GM18498 (cell line): ENCODE measurements around the gene SHKBP1.
"Not testable (repeated sequence)": the region's sequence is repeated elsewhere in the genome, so short reads cannot be mapped to it uniquely, and the experiment has no call there.

ENCODE experiments used
- ATAC-seq: cut with Tn5 transposase; IDR thresholded peaks from one replicate; pipeline ENCODE4 v1.9.1; 2021; ENCODE audit warnings: mild to moderate bottlenecking, moderate library complexity; ENCODE audit not compliant: unreplicated experiment

Gene SHKBP1

DNA sequence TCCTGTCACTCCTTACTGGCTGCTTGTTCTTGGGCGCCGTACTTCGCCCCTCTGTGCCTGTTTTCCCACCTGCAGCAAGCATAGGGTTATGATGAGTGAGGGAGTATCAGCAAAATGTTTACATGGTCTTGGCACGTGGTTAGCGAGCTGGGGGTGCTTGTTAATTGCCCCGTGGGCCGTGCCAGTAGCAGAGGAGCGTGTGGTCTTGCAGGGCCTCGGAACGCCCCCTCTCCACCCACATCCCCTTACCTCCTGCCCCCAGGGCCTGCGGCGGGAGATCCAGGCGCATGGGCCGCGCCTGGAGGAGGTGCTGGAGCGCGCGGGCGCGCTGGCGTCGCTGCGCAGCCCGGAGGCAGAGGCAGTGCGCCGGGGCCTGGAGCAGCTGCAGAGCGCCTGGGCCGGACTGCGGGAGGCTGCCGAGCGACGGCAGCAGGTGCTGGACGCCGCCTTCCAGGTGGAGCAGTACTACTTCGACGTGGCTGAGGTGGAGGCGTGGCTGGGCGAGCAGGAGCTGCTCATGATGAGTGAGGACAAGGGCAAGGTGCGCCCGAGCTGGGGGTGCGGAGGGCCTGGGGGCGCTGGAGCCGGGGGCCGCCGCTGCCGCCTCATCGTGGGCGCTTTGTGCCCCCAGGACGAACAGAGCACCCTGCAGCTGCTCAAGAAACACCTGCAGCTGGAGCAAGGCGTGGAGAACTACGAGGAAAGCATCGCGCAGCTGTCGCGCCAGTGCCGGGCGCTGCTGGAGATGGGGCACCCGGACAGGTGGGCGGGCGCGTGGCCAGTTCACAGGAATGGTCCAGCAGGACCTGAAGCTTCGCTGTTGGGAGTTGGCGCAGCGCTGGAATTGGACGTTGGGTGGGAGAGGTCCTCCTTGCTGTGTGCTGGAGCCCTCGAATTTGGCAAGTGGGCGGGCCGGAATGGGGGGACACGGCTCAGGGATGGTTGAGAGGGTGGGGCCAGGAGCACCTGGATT lies 22.5 kb upstream of the SHKBP1 start:
- ATAC-seq = no peak

DNA sequence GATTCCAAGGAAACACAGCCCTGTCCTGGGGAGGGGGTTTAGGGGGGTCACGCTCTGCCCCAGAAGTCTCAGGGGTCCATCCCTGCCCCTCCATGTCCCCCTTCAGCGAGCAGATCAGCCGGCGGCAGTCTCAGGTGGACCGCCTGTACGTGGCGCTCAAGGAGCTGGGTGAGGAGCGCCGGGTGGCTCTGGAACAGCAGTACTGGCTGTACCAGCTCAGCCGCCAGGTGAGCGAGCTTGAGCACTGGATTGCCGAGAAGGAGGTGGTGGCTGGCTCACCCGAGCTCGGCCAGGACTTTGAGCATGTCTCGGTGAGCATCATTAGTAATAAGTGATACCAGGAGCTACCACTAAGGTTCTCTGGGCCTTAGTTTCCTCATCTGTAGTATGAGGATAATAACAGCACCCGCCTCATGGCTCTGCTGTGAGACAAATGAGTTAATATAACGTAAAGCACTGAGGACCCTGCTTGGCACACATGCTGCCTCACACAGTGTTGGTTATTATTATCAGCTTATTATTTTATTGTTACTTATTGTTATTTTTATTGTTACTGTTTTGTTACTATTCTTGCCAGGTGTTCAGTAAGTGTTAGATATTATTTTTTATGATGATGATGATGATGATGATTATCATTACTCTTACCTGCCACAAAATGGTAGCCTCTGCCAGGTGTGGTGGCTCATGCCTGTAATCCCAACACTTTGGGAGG lies 20.5 kb upstream of the SHKBP1 start:
- no peak for ATAC-seq

DNA sequence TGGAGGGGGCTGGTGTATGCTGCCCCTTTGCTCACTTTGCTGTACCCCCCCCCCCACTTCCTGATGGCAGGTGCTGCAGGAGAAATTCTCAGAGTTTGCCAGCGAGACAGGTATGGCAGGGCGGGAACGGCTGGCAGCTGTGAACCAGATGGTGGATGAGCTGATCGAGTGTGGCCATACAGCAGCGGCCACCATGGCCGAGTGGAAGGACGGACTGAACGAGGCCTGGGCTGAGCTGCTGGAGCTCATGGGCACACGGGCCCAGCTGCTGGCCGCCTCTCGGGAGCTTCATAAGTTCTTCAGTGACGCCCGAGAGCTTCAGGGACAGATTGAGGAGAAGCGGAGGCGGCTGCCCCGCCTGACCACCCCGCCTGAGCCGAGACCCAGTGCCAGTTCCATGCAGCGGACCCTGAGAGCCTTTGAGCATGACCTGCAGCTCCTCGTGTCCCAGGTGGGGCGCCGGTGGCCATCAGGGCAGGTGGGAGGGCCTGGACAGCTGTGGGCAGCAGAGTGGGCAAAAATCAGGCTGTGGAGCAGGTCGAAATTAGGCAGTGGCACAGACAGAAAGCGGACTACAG lies 19.6 kb upstream of the SHKBP1 start:
- ATAC-seq = no peak

DNA sequence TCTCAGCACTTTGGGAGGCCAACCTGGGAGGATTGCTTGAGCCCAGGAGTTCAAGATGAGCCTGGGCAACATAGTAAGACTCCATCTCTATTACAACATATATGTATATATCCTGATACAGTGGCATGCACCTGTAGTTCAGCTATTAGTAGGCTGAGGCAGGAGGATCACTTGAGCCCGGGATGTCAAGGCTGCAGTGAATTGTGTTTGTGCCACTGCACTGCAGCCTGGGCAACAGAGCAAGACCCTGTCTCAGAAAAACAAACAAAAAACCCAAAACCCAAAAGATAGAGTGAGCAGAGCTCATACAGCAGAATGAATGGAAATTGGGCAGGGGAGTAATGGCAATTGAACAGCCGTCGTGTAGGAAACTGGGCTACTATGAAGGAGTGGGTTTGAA lies 17.3 kb upstream of the SHKBP1 start:
- ATAC-seq = no peak

DNA sequence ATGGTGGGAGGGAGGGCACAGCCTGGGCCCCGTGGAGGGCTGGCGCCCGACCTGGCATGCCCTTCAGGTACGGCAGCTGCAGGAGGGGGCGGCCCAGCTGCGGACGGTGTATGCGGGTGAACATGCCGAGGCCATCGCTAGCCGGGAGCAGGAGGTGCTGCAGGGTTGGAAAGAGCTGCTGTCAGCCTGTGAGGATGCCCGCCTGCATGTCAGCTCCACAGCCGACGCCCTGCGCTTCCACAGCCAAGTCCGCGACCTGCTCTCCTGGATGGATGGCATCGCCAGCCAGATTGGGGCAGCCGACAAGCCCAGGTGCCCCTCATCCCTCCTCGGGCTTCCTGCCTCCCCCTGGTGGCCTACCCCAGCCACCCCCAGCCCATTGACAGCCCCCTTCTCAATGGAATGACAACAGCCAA lies 16.6 kb upstream of the SHKBP1 start:
- no peak for ATAC-seq

DNA sequence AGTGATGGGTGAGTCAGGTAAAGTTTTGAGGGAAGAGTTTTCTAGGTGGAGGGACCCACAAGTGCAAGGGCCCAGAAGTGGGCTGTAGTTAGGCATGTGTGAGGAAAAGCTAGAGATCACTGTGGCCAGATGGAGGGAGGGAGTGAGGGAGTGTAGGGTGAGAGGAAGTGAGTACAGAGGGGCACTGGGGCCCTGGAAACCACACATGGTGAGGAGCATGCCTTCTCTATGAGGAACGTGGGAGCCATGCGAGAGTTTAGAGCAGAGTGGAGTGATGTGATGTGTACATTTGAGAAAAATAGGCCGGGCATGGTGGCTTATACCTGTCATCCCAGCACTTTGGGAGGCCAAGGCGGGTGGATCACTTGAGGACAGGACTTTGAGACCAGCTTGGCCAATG lies 14.7 kb upstream of the SHKBP1 start:
- no peak for ATAC-seq

DNA sequence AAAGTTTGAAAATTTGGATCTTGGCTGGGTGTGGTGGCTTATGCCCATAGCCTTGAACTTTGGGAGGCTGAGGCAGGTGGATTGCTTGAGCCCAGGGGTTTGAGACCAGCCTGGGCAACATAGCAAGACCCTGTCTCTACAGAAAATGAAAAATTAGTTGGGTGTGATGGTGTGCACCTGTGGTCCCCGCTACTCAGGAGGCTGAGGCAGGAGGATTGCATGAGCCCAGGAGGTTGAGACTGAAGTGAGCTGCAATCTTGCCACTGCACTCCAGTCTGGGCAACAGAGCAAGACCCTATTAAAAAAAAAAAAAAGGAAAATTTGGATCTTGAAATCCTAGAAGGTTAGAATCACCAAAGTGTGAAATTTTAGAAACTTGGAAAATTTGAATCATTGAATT lies 12.1 kb upstream of the SHKBP1 start:
- not testable (repeated sequence) for ATAC-seq

DNA sequence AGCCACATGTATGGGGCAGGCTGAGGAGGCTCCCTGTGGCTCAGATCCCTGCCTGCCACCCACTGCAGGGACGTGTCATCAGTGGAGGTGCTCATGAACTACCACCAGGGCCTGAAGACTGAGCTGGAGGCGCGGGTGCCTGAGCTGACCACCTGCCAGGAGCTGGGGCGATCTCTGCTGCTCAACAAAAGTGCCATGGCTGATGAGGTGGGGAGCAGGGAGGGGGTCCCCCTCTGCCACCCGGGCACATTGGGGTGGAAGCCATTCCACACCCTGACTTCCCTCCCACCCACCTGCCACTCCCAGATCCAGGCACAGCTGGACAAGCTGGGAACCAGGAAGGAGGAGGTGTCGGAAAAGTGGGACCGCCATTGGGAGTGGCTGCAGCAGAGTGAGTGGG lies 11.3 kb upstream of the SHKBP1 start:
- no peak for ATAC-seq

DNA sequence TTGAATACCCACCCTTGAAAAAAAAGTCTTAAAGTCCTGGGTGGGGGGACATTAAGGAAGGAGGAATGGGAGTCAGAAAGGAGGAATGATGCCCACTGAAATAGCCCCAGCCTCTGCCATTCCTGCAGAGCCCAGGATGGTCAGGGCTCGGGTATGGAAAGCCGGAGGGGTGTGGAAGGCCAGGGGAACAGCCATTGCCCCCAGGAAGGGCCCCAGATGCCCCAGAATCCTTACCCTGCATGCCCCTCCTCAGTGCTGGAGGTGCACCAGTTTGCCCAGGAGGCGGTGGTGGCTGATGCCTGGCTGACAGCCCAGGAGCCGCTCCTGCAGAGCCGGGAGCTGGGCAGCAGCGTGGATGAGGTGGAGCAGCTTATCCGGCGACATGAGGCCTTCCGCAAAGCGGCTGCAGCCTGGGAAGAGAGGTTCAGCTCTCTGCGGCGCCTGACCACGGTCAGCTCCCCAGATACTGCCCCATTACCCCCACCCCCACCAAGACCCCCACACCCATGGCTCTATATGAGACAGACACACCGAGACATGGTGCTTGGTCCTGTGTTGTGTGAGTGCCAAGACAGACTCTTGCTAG lies 10.7 kb upstream of the SHKBP1 start:
- ATAC-seq = no peak

DNA sequence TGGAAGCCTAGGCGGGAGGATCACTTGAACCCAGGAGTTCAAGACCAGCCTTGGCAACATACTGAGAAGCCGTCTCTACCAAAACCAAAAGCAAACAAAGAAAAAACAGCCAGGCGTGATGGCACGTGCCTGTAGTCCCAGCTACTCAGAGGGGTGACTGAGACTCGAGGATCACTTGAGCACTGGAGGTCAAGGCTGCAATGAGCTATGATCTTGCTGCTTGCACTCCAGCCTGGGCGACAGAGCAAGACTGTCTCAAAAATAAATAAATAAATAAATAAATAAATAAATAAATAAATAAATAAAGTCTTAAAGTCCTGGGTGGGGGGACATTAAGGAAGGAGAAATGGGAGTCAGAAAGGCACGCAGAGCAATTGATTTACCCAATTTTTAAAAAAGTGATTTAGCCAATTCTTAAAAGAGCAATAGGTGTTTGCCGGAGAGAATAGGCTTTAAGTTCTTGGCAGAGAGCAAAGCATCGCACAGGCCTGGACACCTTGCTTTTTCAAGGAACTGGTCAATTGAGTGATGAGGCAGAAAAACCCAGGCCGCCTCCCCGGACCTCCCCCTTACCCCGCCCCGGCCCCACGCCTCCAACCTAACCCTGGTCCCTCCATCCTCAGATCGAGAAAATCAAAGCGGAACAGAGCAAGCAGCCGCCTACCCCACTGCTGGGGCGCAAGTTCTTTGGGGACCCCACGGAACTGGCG lies 9.5 kb upstream of the SHKBP1 start:
- no peak for ATAC-seq

DNA sequence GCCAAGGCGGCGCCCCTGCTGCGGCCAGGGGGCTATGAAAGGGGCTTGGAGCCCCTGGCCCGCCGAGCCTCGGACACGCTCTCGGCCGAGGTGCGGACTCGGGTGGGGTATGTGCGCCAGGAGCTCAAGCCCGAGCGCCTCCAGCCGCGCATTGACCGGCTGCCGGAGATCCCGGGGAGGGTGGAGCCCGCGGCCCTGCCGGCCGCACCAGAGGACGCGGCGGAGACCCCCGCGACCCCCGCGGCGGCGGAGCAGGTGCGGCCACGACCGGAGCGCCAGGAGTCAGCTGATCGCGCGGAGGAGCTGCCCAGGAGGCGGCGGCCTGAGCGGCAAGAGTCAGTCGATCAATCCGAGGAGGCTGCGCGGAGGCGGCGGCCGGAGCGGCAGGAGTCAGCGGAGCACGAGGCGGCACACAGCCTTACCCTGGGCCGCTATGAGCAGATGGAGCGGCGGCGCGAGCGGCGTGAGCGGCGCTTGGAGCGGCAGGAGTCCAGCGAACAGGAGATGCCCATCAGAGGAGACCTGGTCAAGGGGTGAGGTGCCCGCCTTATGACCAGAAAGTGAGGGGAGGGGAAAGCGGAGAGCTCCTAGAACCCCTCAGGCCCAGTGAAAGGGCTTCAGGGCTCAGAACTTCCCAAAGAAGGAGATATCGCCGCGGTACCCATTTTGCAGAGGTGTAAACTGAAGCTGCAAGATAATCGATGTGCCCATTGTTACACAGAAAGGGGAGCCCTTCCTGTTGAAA lies 8.8 kb upstream of the SHKBP1 start:
- no peak for ATAC-seq

DNA sequence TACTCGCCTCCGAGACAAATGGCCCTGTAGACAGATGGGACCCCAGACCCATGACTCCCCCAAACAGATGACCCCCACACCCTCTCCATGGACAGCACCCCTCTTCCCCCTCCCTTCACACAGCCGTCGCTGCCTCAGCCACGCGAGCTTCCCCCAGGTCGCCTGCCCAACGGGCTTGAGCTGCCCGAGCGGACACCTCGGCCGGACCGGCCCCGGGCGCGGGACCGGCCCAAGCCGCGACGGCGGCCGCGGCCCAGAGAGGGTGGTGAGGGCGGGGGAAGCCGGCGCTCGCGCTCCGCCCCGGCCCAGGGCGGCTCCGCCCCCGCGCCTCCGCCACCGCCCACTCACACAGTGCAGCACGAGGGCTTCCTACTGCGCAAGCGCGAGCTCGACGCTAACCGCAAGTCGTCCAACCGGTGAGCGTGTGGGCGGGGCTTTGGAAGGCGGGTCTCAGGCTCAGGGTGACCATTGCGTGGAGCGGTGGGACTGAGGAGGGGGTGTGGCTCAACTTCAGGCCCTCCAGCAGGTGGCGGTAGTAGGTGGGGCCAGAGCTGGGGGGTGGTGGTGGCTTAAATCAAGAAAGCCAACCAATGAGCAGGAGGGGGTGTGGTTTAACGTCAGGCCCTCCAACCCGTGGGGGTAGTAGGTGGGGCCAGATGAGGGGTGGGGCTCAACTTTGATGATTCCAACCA lies 6.2 kb upstream of the SHKBP1 start:
- ATAC-seq = peak; percentile 86

DNA sequence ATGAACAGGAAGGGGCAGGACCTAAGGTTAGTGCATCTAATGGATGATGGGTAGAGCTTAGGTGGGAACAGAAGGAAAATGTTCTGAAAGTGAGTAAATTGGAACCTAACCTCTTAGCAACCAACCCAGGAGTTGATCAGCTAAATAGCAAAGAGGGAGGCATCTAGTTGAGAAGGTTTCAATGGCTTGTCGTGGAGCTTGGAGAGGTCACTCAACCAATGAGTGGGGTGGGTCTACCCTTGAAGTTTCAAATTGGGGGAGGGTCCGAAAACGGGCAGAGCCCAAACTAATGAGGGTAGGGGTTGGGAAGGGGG lies 5.7 kb upstream of the SHKBP1 start:
- no peak for ATAC-seq

DNA sequence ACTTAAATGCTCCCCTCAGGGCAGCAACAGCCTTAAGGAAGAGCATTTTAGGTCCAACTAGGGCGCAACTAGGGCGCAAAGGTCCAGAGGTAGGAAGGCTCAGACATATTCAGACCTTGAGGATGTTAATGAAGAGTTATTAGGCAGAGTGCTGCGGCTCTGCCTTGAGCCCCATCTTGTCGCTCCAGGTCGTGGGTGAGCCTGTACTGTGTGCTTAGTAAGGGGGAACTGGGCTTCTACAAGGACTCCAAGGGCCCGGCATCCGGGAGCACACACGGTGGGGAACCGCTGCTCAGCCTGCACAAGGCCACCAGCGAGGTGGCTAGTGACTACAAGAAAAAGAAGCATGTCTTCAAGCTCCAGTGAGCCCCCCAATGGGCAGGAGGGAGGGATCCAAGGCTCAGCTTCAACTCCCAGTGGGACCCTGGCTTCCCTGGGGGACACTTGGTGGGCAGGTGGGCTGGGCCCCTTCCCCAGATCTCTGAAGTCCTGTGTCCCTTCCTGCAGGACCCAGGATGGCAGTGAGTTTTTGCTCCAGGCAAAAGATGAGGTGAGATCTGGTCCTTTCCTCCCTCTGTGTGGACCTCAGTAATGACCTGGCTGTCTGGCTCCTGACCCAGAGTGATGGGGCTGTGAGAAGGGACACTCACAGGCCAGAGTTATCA lies 4.7 kb upstream of the SHKBP1 start:
- ATAC-seq = no peak

DNA sequence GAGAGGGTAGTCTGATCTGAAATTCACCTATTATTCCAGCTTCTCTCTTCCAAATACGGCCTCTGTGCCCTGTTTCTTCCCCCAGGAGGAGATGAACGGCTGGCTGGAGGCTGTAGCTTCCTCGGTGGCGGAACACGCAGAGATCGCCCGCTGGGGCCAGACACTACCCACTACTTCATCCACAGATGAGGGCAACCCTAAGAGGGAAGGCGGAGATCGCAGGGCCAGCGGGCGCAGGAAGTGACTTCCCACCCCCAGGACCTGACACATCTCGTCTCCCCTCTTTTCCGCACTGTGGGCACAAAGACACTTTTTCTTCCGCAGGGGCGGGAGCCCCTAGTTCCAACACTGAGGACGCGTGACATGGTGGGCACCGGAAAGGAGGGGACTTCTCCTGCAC lies 1.3 kb upstream of the SHKBP1 start:
- ATAC-seq = no peak

DNA sequence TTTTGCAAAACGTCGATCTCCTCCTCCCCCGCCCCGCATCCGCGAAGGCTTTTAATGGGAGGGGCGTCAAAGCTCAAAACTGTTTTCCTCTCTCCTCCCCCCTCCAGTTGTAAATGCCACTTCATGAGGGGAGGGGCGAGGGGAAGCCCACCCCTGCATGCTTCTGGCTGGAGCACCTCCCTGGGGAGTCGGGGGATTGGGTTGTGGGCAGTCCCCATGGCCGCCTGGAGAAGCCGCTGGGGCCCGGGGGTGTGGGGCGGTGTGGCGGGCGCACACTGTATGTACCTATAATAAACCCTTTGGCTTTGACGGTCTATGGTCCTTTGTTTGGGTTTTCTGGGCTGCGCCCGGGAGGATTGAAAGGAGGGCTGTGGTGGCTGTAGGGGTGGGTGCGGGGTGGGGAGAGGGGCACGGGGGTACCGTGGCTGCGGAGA lies 505 bp upstream of the SHKBP1 start:
- ATAC-seq = peak; percentile 21

DNA sequence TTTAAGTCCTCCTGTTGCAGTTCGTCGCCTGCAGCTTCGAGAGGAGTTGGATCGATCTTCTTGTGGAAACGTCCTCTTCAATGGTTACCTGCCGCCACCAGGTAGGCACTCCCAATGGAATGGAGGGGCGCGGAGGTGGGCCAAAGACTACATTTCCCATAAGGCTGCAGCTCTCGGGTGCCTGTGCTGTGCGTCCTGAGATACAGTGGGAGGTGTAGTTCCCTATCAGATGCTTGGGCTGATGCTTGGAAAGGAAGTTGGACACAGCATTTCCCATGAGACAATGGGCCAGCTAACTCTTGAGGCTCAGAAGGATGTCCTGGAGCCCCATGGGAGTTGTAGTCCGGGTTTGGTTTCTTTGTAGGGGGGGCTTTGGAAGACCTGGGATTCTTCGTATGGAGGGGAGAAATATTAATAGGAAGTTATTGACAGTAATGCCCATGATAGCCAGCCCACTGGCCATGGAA lies 1.8 kb downstream of the SHKBP1 start:
- ATAC-seq = no peak

DNA sequence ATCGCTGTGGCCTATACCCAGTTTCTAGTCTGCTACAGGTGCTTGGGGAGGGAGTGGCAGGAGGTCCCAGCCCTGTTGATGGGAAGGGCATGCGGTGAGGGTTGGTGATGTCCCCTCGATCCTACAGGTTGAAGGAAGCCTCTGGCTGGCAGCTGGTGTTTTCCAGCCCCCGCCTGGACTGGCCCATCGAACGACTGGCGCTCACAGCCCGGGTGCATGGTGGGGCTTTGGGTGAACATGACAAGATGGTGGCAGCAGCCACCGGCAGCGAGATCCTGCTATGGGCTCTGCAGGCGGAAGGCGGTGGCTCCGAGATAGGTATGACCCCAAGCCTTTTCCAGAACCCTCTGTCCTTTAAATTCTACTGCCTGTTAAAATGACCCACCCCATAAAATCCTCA lies 3.9 kb downstream of the SHKBP1 start:
- no peak for ATAC-seq

DNA sequence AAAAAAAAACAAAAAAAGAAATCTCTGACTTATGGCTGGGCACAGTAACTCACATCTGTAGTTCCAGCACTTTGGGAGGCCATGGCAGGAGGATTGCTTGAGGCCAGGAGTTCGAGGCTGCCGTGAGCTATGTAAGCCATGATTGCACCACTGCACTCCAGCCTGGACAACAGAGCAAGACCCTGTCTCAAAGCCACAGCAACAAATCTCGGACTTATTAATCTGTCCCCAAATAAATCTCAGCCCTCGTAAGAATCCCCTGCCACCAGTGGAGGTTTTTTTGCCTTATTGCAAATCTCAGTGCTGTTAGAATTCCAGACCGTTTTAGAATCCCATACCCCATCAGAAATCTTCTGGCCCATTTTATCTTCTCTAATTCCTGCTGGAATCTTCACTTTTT lies 4.9 kb downstream of the SHKBP1 start:
- ATAC-seq = no peak
